GM12878 (cell line): Measurements from ENCODE around the gene DNAAF5. TPM values are rescaled to one million over a fixed set of nuclear protein-coding genes. Genes with fewer than 3 reads are reported as not detected.

ENCODE experiments used
- ATAC-seq: fragments of 200-7000 bp; cut with Tn5 transposase; 3 replicates; pipeline ENCODE4 v1.9.1; 2020; ENCODE audit warnings: mild to moderate bottlenecking, moderate library complexity
- BruUV-seq: library from RNA; stranded (reverse); fragments of 400-500 nt; replicated peaks from 2 replicates; lab custom pipeline; 2021; lab: Mats Ljungman, UMichigan
- CTCF ChIA-PET: fragments of 300-600 bp; sonication (Branson Sonifier 250); formaldehyde crosslinking; extraction: SDS; loops from one replicate; lab custom pipeline; 2021; ENCODE audit warnings: inconsistent platforms; lab: Yijun Ruan, JAX
- POLR2A ChIA-PET: fragments of 350-600 bp; formaldehyde crosslinking; extraction: SDS; loops from one replicate; lab custom pipeline; 2021; ENCODE audit warnings: inconsistent platforms; lab: Charles Lee
- RAD21 ChIA-PET: fragments of 300-600 bp; sonication (Branson Sonifier 250); formaldehyde crosslinking; loops from one replicate; lab custom pipeline; 2023; ENCODE audit warnings: antibody characterized with exemption; ENCODE audit not compliant: unreplicated experiment; lab: Charles Lee
- SMC1A ChIA-PET: fragments of 300-600 bp; sonication (Branson Sonifier 250); formaldehyde crosslinking; loops from one replicate; lab custom pipeline; 2023; ENCODE audit not compliant: unreplicated experiment, uncharacterized antibody; lab: Charles Lee
- DNase-seq: peaks from one replicate; pipeline ENCODE4 v3.0.0-alpha.2; 2011; ENCODE audit warnings: low read depth, low spot score
- FAIRE-seq: peaks from 3 replicates; lab custom pipeline; 2011; peaks lifted over from hg19 to GRCh38; lab: Jason Lieb, UNC
- H2AFZ ChIP-seq: 2 replicates; pipeline ENCODE4 v1.6.0; 2011; ENCODE audit warnings: low read depth, low read length, control low read depth; ENCODE audit not compliant: control insufficient read depth
- H3K27ac ChIP-seq: 2 replicates; pipeline ENCODE4 v1.5.1; 2011; ENCODE audit warnings: control low read depth; ENCODE audit not compliant: control insufficient read depth, insufficient read depth
- H3K27me3 ChIP-seq, 2 experiments: replicated peaks in 1 of 2; 2 replicates each; pipeline versions ENCODE4 v1.6.0 to v1.6.1; 2011; ENCODE audit warnings: low read length in 1 of 2; ENCODE audit not compliant: control insufficient read depth in 2 of 2, insufficient read depth in 2 of 2
- H3K36me3 ChIP-seq, 2 experiments: 2 replicates each; pipeline ENCODE4 v1.5.1; 2011; ENCODE audit warnings: low read length in 1 of 2; ENCODE audit not compliant: control insufficient read depth in 2 of 2, insufficient read depth in 2 of 2
- H3K4me1 ChIP-seq: 2 replicates; pipeline ENCODE4 v1.6.1; 2011; ENCODE audit warnings: mild to moderate bottlenecking, low read length, moderate library complexity, mixed read lengths; ENCODE audit not compliant: control insufficient read depth, insufficient read depth
- H3K4me2 ChIP-seq: 2 replicates; pipeline ENCODE4 v1.6.0; 2011; ENCODE audit warnings: control low read depth; ENCODE audit not compliant: control insufficient read depth, insufficient read depth
- H3K4me3 ChIP-seq: fragments of 200-600 bp; sonication (generic); 2 replicates; pipeline ENCODE4 v1.5.1; 2016
- H3K79me2 ChIP-seq: 2 replicates; pipeline ENCODE4 v1.6.0; 2011; ENCODE audit warnings: low read length; ENCODE audit not compliant: control insufficient read depth, insufficient read depth
- H3K9ac ChIP-seq: 2 replicates; pipeline ENCODE4 v1.8.0; 2011; ENCODE audit warnings: low read length, control low read depth, mixed read lengths; ENCODE audit not compliant: control insufficient read depth, insufficient read depth
- H3K9me3 ChIP-seq: replicated peaks from 3 replicates; pipeline ENCODE4 v1.5.1; 2011; ENCODE audit warnings: mild to moderate bottlenecking, low read length; ENCODE audit not compliant: control insufficient read depth, insufficient read depth
- H4K20me1 ChIP-seq: 2 replicates; pipeline ENCODE4 v1.6.0; 2011; ENCODE audit not compliant: control insufficient read depth, insufficient read depth
- BCL11A ChIP-seq: IDR thresholded peaks from 2 replicates; pipeline ENCODE4 v1.6.1; 2011; ENCODE audit warnings: low read depth, low read length
- BHLHE40 ChIP-seq, 2 experiments: fragments of 450-650 bp in 1 of 2; IDR thresholded peaks; 2 replicates each; pipeline ENCODE4 v1.6.1; 2011 to 2017; ENCODE audit warnings: low read depth in 2 of 2, borderline replicate concordance in 1 of 2, improper control_type of control experiment in 1 of 2, low read length in 1 of 2, mild to moderate bottlenecking in 1 of 2
- CHD4 ChIP-seq: fragments of 200-600 bp; sonication (generic); IDR thresholded peaks from 2 replicates; pipeline ENCODE4 v1.6.1; 2016; ENCODE audit warnings: mild to moderate bottlenecking
- EED ChIP-seq: sonication (generic); IDR thresholded peaks from 2 replicates; pipeline ENCODE4 v1.6.1; 2016; ENCODE audit warnings: antibody characterized with exemption, low read depth
- GATAD2B ChIP-seq: fragments of 450-650 bp; conservative IDR thresholded peaks from 2 replicates; pipeline ENCODE4 v1.6.1; 2017; ENCODE audit warnings: low read depth, mild to moderate bottlenecking, moderate library complexity
- JUND ChIP-seq: IDR thresholded peaks from 2 replicates; pipeline ENCODE4 v1.6.1; 2012; ENCODE audit warnings: low read depth, mild to moderate bottlenecking, low read length, improper control_type of control experiment, moderate library complexity
- MEF2A ChIP-seq: IDR thresholded peaks from 2 replicates; pipeline ENCODE4 v1.6.1; 2011; ENCODE audit warnings: low read depth, mild to moderate bottlenecking, low read length, moderate library complexity; ENCODE audit not compliant: insufficient read depth
- POLR2AphosphoS5 ChIP-seq: IDR thresholded peaks from 2 replicates; pipeline ENCODE4 v1.6.1; 2011; ENCODE audit warnings: mild to moderate bottlenecking, low read length, inconsistent platforms
- RCOR1 ChIP-seq: conservative IDR thresholded peaks from 2 replicates; pipeline ENCODE4 v1.6.1; 2012; ENCODE audit warnings: low read depth, low read length, improper control_type of control experiment
- RFX5 ChIP-seq: IDR thresholded peaks from 2 replicates; pipeline ENCODE4 v1.6.1; 2011; ENCODE audit warnings: low read depth, low read length, improper control_type of control experiment
- SMARCA5 ChIP-seq: fragments of 450-650 bp; IDR thresholded peaks from 2 replicates; pipeline ENCODE4 v1.6.1; 2017; ENCODE audit warnings: mild to moderate bottlenecking
- SPI1 ChIP-seq: IDR thresholded peaks from 2 replicates; pipeline ENCODE4 v1.6.1; 2011; ENCODE audit warnings: low read depth, mild to moderate bottlenecking, low read length, moderate library complexity, borderline replicate concordance; ENCODE audit not compliant: insufficient read depth
- SUZ12 ChIP-seq: fragments of 200-600 bp; sonication (generic); IDR thresholded peaks from one replicate; pipeline ENCODE4 v1.6.1; 2018; ENCODE audit warnings: antibody characterized with exemption, mild to moderate bottlenecking; ENCODE audit not compliant: unreplicated experiment
- YBX1 ChIP-seq: fragments of 450-650 bp; IDR thresholded peaks from 2 replicates; pipeline ENCODE4 v1.6.1; 2016; ENCODE audit warnings: antibody characterized with exemption
- ZNF207 ChIP-seq: fragments of 450-650 bp; IDR thresholded peaks from 2 replicates; pipeline ENCODE4 v1.6.1; 2014; ENCODE audit warnings: antibody characterized with exemption, mild to moderate bottlenecking, borderline replicate concordance
- ZNF384 ChIP-seq: IDR thresholded peaks from 2 replicates; pipeline ENCODE4 v1.6.1; 2012; ENCODE audit warnings: low read depth, mild to moderate bottlenecking, low read length, improper control_type of control experiment, borderline replicate concordance
- WGBS: methylation state at CpG from one replicate; pipeline ENCODE4 v1.1.6; 2016; ENCODE audit warnings: low lambda C conversion rate; ENCODE audit not compliant: insufficient replicate concordance, insufficient coverage; ENCODE audit errors: missing lambda C conversion rate; 5-methylcytosine and 5-hydroxymethylcytosine counted together
- in situ Hi-C: fragments of 300-500 bp; cut with MboI; formaldehyde crosslinking; loops from 9 replicates; pipeline ENCODE4 v1.14.3; 2018; ENCODE audit warnings: mixed read lengths
- intact Hi-C: fragments of 100-400 bp; cut with micrococcal nuclease; formaldehyde crosslinking; loops from one replicate; pipeline ENCODE4 v1.14.2; 2022; ENCODE audit not compliant: unreplicated experiment
- polyA plus RNA-seq, 11 experiments: library from polyadenylated mRNA; depleted of rRNA in 4 of 11; unstranded in 6 of 11; stranded (reverse) in 5 of 11; fragments of >200 nt; fragmentation: Nextera tagmentation in 4 of 11; fragmentation: Illumina TruSeq in 1 of 11; extraction: Ambion mirVana in 4 of 11; extraction: Trizol in 1 of 11; gene quantifications; 1 replicate in 1 of 11; 2 replicates in 10 of 11; pipeline versions ENCODE4 v1.2.1 to v1.2.3, GENCODE V29; 2011 to 2016; ENCODE audit warnings: inconsistent platforms in 2 of 11, missing spikeins in 2 of 11, low read depth in 1 of 11
- total RNA-seq, 4 experiments: library from RNA; depleted of rRNA in 3 of 4; stranded (reverse); fragments of >200 nt in 3 of 4; fragmentation: Illumina TruSeq in 1 of 4; extraction: Trizol in 1 of 4; gene quantifications; 2 replicates each; pipeline versions ENCODE4 v1.2.1 to v1.2.3, GENCODE V29; 2013 to 2021
- TF ChIP-seq, protein P1 (sequence below): fragments of 450-650 bp; formaldehyde crosslinking; IDR thresholded peaks from 2 replicates; pipeline ENCODE4 v1.5.0; 2022; ENCODE audit warnings: mild to moderate bottlenecking, missing genetic modification characterization
- TF ChIP-seq, protein P2 (sequence below): IDR thresholded peaks from 2 replicates; pipeline ENCODE4 v1.6.1; 2012; ENCODE audit warnings: mild to moderate bottlenecking, low read depth, low read length

The DNAAF5 gene
- total and polyA plus RNA-seq, 10 of the 15 experiments (the other 5 are each of a cell fraction or from before 2014, with no cell fraction given) = 1.8 to 38.3 (median 9.2) TPM

DNA sequence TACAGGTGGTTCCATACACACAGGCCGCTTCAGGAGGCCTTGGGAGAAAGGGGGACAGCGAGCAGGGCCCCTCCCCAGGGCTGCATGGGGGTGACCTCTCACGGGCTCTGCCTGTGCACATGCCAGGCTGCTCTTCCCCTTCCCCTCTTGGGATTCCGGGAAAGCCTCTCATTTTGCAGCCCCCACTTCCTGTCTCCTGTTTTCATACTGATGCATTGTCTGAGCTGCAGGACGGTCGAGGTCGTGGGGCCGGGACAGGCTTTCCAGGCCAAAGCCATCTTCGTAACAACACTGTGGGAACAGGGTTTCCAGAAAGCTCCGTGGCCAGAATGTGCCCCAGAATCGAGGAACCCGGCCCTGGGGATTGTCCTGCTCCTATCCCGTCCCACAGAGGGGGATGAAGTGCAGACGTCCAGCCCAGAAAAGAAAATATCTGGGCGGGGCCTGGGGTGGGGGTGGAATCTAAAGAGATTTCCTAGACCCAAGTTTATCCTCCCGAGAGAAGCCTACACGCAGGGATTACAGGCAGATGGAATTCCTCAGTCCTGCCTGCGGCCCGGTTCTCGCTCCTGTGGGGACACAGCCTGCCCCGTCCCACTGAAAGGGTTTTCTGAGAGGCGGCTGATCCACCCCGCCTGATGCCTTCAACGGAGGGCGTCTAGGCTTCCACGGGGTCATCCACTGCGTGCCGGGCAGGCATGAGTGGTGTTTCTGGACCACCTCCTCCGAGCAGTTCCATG lies 29.5 kb upstream of the DNAAF5 start:
- CTCF ChIA-PET = no interaction called here
- Histone ChIP-seq H2AFZ (no peak overlapping the region), H3K4me3 (no peak overlapping the region), H3K4me2 (no peak overlapping the region), H3K9me3 (no peaks in the 10 kb centered on the region; the same call in 2 of the 3 replicates), H3K36me3 (peaks cover 7 to 9% of the 10 kb centered on the region in 2 experiments; a peak in 3 of 4 replicates), H3K27me3 (no peaks in the 10 kb centered on the region), H3K79me2 (no peaks in the 10 kb centered on the region), H3K27ac (no peak overlapping the region), H4K20me1 (no peaks in the 10 kb centered on the region), H3K4me1 (no peaks in the 10 kb centered on the region), H3K9ac (no peak overlapping the region)
- TF ChIP-seq, protein P1, sequence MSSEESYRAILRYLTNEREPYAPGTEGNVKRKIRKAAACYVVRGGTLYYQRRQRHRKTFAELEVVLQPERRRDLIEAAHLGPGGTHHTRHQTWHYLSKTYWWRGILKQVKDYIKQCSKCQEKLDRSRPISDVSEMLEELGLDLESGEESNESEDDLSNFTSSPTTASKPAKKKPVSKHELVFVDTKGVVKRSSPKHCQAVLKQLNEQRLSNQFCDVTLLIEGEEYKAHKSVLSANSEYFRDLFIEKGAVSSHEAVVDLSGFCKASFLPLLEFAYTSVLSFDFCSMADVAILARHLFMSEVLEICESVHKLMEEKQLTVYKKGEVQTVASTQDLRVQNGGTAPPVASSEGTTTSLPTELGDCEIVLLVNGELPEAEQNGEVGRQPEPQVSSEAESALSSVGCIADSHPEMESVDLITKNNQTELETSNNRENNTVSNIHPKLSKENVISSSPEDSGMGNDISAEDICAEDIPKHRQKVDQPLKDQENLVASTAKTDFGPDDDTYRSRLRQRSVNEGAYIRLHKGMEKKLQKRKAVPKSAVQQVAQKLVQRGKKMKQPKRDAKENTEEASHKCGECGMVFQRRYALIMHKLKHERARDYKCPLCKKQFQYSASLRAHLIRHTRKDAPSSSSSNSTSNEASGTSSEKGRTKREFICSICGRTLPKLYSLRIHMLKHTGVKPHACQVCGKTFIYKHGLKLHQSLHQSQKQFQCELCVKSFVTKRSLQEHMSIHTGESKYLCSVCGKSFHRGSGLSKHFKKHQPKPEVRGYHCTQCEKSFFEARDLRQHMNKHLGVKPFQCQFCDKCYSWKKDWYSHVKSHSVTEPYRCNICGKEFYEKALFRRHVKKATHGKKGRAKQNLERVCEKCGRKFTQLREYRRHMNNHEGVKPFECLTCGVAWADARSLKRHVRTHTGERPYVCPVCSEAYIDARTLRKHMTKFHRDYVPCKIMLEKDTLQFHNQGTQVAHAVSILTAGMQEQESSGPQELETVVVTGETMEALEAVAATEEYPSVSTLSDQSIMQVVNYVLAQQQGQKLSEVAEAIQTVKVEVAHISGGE (CRISPR knock-in tag) = no peak
- TF ChIP-seq BCL11A (no peak), SPI1 (no peak), EED (no peak), BHLHE40 (IDR thresholded peaks at IDR 0.05; ENCODE audit: borderline replicate concordance in 1 of 2, low read depth in 2 of 2, low read length in 1 of 2) (no peak), SMARCA5 (no peak), ZNF384 (no peak), RFX5 (no peak), SUZ12 (no peak), GATAD2B (no peak), ZNF207 (no peak), YBX1 (no peak), JUND (no peak), CHD4 (no peak), MEF2A (no peak), RCOR1 (no peak), POLR2AphosphoS5 (no peak)
- TF ChIP-seq, protein P2, sequence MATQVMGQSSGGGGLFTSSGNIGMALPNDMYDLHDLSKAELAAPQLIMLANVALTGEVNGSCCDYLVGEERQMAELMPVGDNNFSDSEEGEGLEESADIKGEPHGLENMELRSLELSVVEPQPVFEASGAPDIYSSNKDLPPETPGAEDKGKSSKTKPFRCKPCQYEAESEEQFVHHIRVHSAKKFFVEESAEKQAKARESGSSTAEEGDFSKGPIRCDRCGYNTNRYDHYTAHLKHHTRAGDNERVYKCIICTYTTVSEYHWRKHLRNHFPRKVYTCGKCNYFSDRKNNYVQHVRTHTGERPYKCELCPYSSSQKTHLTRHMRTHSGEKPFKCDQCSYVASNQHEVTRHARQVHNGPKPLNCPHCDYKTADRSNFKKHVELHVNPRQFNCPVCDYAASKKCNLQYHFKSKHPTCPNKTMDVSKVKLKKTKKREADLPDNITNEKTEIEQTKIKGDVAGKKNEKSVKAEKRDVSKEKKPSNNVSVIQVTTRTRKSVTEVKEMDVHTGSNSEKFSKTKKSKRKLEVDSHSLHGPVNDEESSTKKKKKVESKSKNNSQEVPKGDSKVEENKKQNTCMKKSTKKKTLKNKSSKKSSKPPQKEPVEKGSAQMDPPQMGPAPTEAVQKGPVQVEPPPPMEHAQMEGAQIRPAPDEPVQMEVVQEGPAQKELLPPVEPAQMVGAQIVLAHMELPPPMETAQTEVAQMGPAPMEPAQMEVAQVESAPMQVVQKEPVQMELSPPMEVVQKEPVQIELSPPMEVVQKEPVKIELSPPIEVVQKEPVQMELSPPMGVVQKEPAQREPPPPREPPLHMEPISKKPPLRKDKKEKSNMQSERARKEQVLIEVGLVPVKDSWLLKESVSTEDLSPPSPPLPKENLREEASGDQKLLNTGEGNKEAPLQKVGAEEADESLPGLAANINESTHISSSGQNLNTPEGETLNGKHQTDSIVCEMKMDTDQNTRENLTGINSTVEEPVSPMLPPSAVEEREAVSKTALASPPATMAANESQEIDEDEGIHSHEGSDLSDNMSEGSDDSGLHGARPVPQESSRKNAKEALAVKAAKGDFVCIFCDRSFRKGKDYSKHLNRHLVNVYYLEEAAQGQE = no peak
- no peak for FAIRE-seq
- 96% methylated on average over 28 of the region's 29 CpGs for WGBS
- no peak for ATAC-seq
- SMC1A ChIA-PET = no interaction called here
- intact Hi-C loops = no loop called here
- POLR2A ChIA-PET = no interaction called here
- no TSS peak for BruUV-seq
- no peak for DNase-seq
- RAD21 ChIA-PET = no interaction called here
- in situ Hi-C loops = no loop called here
